HG03457 (cell line): ENCODE results near the gene ST8SIA3.

ENCODE experiments used
- ATAC-seq: cut with Tn5 transposase; IDR thresholded peaks from one replicate; pipeline ENCODE4 v1.9.1; 2021; ENCODE audit warnings: moderate number of reproducible peaks; ENCODE audit not compliant: unreplicated experiment

ST8SIA3 gene, protein sequence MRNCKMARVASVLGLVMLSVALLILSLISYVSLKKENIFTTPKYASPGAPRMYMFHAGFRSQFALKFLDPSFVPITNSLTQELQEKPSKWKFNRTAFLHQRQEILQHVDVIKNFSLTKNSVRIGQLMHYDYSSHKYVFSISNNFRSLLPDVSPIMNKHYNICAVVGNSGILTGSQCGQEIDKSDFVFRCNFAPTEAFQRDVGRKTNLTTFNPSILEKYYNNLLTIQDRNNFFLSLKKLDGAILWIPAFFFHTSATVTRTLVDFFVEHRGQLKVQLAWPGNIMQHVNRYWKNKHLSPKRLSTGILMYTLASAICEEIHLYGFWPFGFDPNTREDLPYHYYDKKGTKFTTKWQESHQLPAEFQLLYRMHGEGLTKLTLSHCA

DNA sequence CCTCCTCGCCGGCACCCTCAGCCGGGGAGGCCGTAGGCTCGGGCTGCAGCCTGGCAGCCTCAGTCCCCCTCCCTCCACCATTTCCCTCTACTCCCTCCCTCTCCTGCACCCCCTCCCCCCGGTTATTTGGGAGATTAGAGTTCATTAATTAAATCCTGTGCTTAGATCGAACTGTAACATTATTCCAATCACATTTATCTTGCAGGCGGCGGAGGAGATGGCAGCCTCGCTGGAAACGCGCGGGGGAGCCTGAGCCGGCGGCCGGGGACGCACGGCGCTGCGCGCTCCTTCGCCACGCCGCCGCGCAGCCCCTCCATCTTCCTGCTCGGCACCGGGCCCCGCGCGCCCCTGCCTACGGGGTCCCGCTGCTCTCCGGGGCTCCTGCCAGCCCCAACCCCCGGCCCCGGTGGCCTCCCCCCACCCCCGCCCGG is at the start of gene ST8SIA3:
ST8SIA3 (plus strand) TSS at position 287 of the 431 bp plus-strand sequence. CDS start 290 bp downstream, outside the sequence.
- no peak for ATAC-seq

DNA sequence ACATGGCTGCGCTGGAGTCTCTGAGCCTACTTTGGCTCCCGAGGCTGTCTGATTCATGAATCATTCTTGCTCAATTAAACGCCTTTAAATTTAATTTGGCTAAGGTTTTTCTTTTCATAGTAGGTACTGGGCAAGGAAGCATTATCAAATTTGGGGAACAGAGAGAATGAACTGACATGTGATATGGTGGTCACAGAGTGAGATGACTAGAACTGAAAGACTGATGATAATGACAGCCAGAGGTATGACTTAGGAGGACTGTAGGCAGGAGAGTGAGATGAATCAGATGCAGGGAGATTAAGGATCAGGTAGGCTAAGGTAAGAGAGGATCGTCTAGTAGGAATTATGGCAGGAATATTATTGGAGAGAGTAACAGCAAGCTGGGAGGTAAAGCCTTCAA is 40.9 kb upstream of the ST8SIA3 start:
- ATAC-seq, result no peak

GRCh38 chr18:57312346-57313144 is 39.8 kb upstream of the ST8SIA3 start:
- no peak for ATAC-seq

GRCh38 chr18:57320603-57321002 is 31.8 kb upstream of the ST8SIA3 start:
- ATAC-seq, result no peak

DNA sequence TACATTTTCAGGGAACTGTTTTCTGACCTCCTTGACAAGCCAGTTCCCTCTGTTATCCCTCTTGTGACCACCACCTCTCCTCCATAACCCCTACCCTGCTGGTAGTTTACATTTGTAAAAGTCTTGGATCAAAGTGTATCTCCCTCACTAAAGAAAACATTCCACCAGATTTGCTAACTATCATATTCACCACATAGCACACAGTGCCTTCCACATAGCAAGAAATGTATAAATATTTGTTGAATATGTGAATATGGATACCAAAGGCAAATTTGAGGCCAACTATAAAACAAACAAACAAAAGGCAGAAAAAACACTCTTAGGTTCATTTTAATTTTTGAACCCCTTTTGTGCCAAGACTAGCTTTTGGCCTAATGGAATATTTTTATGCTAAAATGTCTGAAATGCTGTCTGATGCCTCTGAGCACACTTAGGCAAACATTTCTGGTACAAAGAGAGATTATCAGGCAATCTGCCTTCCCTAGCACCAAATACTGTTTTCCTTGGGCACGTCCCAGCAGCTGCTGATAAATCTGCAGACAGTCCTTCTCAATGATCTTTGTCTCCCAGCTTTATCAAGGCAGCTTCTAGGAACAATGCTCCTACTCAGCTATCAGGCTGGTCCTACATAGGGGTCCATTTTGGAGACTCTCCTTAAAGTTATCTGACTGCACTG is 26.7 kb upstream of the ST8SIA3 start:
- no peak for ATAC-seq

GRCh38 chr18:57326718-57327323 is 25.5 kb upstream of the ST8SIA3 start:
- ATAC-seq, result no peak

- ATAC-seq, result no peak
Measured at GRCh38 chr18:57328665-57329064, 23.7 kb upstream of the ST8SIA3 start.

DNA sequence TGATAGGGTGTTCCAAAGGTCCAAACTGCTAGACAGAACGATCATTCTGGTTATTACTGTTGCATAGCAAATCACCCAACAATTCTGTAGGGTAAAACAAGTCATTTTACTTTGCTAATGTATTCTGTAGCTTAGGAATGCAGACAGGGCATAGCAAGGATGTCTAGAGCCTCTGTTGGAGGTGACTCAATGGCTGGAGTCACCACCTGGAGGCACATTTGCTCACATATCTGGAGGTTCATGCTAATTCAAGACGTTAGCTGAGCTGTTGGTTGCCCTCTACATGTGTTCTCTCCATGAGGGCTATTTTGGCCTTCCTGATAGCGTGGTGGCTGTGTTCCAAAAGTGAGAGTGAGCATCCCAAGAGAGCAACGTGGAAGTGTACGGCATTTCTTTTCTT is 22.5 kb upstream of the ST8SIA3 start:
- no peak for ATAC-seq

GRCh38 chr18:57331718-57332117 is 20.6 kb upstream of the ST8SIA3 start:
- no peak for ATAC-seq

- ATAC-seq, result no peak
Measured at GRCh38 chr18:57333940-57334339, 18.4 kb upstream of the ST8SIA3 start.

DNA sequence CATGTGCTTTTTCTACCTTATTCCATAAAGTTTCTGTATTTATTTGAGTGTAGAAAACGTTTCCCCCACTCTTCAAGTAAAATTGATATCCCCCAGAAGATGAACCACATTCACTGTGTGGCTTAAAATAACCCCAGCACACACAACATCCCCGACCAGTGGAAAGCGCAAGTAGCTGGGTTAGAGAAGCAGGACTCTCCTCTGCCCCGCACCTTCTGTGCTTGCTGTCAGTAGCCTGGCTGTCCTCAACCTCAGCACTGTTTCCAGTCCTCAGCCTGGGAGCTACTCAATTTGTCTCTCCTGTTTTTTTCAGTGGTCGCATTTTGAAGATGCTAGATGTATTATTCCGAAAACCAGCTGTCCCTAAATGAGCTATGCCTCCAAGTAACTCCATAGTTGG is 18.0 kb upstream of the ST8SIA3 start:
- ATAC-seq, result no peak

DNA sequence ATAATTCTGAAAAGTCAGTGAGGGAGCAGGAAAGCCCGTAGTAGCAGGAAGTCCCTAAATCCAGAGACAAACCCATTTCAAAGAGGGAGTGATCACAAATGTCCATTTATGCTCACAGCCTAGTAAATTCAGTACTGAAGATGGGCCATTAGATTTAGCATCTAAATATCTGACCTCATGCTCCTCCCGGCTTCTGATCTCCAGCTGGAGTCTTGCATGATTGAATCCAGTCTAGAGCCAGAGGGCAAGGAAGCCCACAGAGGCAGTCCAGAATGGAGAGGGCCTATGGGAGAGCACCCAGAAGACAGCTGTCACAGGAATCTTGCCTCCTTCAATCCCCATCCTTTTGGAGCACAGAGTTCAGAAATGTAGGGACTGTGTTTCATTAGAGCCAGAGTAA is 16.0 kb upstream of the ST8SIA3 start:
- no peak for ATAC-seq

DNA sequence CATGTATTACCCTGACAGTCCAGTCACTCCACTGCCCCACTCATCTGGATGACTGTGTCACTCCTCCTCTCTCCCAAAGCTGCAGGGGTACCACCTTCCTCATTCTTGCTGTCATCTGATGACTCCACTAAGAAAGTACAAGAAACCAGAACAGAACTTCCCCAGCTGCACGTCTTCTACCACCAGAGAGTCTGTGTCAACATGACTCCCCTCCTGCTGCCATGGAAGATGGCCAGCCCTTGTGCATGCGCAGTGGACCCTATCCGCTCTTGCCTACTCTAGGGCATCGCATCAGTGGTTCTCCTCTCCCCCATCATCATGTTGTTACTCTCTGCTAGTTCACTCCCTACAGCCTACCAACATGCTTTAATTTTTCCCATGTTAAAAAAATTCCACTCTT is 14.5 kb upstream of the ST8SIA3 start:
- no peak for ATAC-seq

GRCh38 chr18:57343833-57344232 is 8.5 kb upstream of the ST8SIA3 start:
- no peak for ATAC-seq

GRCh38 chr18:57346876-57347275 is 5.5 kb upstream of the ST8SIA3 start:
- ATAC-seq, result no peak

DNA sequence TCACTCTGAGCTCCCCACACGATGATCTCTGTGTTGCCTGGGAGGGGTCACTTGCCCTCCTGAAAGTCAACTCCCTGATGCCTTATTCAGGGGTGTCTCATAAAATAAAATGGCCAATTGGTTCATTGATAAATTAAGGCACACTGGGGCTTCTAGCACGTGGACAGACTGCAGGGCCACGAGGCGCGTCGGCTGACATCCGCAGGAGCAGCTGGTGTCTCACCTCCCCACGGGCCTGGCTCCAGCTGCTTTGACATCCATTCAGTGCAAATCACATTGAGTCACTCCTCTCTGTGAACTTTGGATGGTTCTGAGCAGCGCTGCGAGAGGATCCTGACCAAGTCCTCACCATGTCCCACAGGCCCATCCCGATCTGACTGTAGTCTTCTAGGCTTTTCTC is 4.6 kb upstream of the ST8SIA3 start:
- no peak for ATAC-seq

GRCh38 chr18:57352761-57353136 is 392 bp downstream of the ST8SIA3 start:
- no peak for ATAC-seq

DNA sequence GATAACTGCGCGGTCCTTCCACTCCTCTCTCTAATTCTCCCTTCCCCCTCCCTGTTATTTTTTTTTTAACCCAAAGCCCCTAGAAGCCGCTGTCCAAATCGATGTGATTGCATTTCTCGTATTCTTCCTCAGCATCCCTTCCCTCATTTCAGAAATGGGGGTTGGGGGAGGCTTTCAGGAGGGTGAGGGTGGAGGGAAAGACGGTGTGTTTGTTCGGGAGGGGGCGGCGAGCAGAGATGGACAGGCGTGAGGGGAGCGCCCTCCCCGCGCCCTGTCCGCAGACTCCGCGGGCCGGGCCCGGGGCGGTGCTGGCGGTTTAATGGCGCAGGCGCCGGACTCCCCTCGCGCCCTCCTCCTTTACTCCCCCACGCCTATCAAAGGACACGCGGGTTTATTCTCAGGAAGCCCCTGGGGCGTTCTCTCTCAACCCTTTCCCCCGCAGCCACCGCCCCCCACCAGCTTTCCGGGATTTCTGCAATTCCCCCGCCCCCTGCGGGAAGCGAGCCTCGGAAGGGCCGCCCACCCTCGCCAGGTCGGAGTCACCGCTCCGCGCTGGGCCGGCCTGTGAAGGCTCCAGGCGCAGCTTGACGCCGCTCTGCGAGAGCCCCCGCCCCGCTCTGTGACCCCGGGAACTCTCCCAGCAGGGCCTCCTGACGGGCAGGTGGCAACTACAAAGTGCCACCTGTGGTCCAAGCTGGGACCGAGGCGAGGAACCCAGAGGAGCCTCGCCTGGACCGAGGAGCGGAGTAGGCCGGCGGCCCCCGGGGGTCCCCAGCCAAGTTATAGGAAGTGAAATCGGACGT is 981 bp downstream of the ST8SIA3 start:
- no peak for ATAC-seq

- ATAC-seq, result no peak
Measured at GRCh38 chr18:57353940-57354461, 1.6 kb downstream of the ST8SIA3 start.

DNA sequence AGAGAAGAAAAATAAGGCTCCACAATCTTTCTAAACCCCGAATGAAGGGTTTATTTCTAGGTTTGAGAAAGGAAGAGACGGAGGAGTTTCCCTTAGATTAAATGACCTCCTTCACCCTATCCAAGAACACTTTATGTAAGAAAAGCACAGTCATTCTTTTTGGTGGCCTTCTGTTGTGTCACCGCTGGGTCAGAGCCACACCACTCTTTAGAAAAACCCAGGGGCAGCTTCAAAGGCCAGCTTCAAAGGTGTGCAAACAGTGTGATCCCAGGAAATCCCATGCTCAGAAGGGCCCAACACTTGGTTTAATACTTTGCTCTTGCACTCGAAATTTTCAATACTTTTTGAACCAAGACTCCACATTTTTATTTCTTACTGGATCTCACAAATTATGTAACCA is 7.1 kb downstream of the ST8SIA3 start:
- no peak for ATAC-seq
